GM19452 (cell line): ENCODE results near the gene MUC3A.

Experiments used
- ATAC-seq: cut with Tn5 transposase; IDR thresholded peaks from one replicate; pipeline ENCODE4 v1.9.1; 2021; ENCODE audit not compliant: unreplicated experiment

The MUC3A gene

GRCh38 chr7:100946766-100947365, 2.5 kb upstream of the MUC3A start:
- ATAC-seq: no peak

- no peak for ATAC-seq
These were observed 1.5 kb upstream of the MUC3A start for GRCh38 chr7:100947792-100948191.

- ATAC-seq: no peak
These were observed 654 bp downstream of the MUC3A start for GRCh38 chr7:100949933-100950443.

GRCh38 chr7:100951172-100951571, 1.8 kb downstream of the MUC3A start:
- ATAC-seq: no peak

GRCh38 chr7:100951888-100952560, 2.7 kb downstream of the MUC3A start:
- ATAC-seq: no peak

- ATAC-seq: no peak
These were observed 3.3 kb downstream of the MUC3A start for GRCh38 chr7:100952641-100953040.

- no peak for ATAC-seq
These were observed 8.6 kb downstream of the MUC3A start for GRCh38 chr7:100957832-100958421.

- ATAC-seq: no peak
These were observed 10.6 kb downstream of the MUC3A start for GRCh38 chr7:100959894-100960293.

- ATAC-seq: no peak
These were observed 13.2 kb downstream of the MUC3A start for GRCh38 chr7:100962537-100962936.

GRCh38 chr7:100963386-100963785, 14.1 kb downstream of the MUC3A start:
- ATAC-seq: no peak

- ATAC-seq: no peak
These were observed 14.5 kb downstream of the MUC3A start for GRCh38 chr7:100963874-100964273.

- no peak for ATAC-seq
These were observed 15.3 kb downstream of the MUC3A start for GRCh38 chr7:100964630-100965029.

GRCh38 chr7:100965045-100965722, 15.8 kb downstream of the MUC3A start:
- no peak for ATAC-seq

GRCh38 chr7:100965723-100966541, 16.6 kb downstream of the MUC3A start:
- ATAC-seq: no peak

GRCh38 chr7:100966542-100967291, 17.4 kb downstream of the MUC3A start:
- no peak for ATAC-seq

- no peak for ATAC-seq
These were observed 18.0 kb downstream of the MUC3A start for GRCh38 chr7:100967292-100967863.

- ATAC-seq: no peak
These were observed 18.7 kb downstream of the MUC3A start for GRCh38 chr7:100968031-100968430.

- ATAC-seq: no peak
These were observed 19.3 kb downstream of the MUC3A start for GRCh38 chr7:100968650-100969049.

- no peak for ATAC-seq
These were observed 19.8 kb downstream of the MUC3A start, which contains the start of gene MUC12 for GRCh38 chr7:100969066-100969615. Gene MUC12, plus strand, starts transcription at chr7:100969565. Its CDS starts 58 bp downstream, at chr7:100969623.
